Uterus (tissue), 2 donors: ENCODE data around the gene CLINT1.

Source experiments
- POLR2A ChIP-seq, 2 donors: fragments of 450-650 bp; IDR thresholded peaks; one replicate each; pipeline ENCODE4 v1.6.1; 2016; ENCODE audit warnings: antibody characterized with exemption in 2 of 2, mild to moderate bottlenecking in 1 of 2, moderate library complexity in 1 of 2
- TF ChIP-seq, protein P1 (sequence below), 4 experiments: fragments of 200-600 bp in 2 of 4; fragments of 450-650 bp in 2 of 4; sonication (generic) in 2 of 4; IDR thresholded peaks; one replicate each; pipeline ENCODE4 v1.5.1; 2016 to 2019; ENCODE audit warnings: antibody characterized with exemption in 4 of 4, mild to moderate bottlenecking in 2 of 4, moderate library complexity in 1 of 4

DNA sequence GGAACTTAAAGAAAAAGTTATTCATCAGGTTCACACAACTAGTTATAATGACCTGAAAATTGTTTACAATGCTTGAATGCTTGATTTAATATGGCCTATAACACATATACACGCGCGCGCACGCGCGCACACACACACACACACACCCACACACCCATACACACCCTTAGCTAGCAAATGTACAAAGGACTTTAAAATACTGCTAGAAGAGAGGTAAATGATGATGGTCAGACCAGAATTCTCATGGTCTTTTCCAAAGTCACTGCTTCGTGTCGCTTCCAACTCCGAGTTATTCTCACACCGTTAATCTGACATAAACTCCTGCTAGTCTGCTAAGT lies 109.5 kb downstream of the CLINT1 start:
- TF ChIP-seq, protein P1, sequence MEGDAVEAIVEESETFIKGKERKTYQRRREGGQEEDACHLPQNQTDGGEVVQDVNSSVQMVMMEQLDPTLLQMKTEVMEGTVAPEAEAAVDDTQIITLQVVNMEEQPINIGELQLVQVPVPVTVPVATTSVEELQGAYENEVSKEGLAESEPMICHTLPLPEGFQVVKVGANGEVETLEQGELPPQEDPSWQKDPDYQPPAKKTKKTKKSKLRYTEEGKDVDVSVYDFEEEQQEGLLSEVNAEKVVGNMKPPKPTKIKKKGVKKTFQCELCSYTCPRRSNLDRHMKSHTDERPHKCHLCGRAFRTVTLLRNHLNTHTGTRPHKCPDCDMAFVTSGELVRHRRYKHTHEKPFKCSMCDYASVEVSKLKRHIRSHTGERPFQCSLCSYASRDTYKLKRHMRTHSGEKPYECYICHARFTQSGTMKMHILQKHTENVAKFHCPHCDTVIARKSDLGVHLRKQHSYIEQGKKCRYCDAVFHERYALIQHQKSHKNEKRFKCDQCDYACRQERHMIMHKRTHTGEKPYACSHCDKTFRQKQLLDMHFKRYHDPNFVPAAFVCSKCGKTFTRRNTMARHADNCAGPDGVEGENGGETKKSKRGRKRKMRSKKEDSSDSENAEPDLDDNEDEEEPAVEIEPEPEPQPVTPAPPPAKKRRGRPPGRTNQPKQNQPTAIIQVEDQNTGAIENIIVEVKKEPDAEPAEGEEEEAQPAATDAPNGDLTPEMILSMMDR (IDR thresholded peaks at IDR 0.05) = no peak
- no peak for TF ChIP-seq POLR2A (IDR thresholded peaks at IDR 0.05)
